Germinal center (tissue), 1 donor: ENCODE measurements around the gene RAE1.
A peak's percentile ranks its signal among the peaks of the same experiment; 100 is the strongest.
"Not testable (repeated sequence)": the region's sequence is repeated elsewhere in the genome, so short reads cannot be mapped to it uniquely, and the experiment has no call there.

Experiments used
- DNase-seq: peaks from one replicate; pipeline ENCODE4 v3.0.0; 2012; ENCODE audit warnings: mixed read lengths, low spot score

RAE1 gene

GRCh38 chr20:57326667-57327455 is 24.2 kb upstream of the RAE1 start:
- peak; percentile 29 for DNase-seq

- no peak for DNase-seq
These were observed 23.2 kb upstream of the RAE1 start for GRCh38 chr20:57327820-57328219.

- DNase-seq = peak; percentile 28
These were observed 21.3 kb upstream of the RAE1 start, which contains the start of gene SPO11 for GRCh38 chr20:57329608-57330221. Gene SPO11, plus strand, starts transcription at chr20:57329803. Its CDS starts 65 bp downstream, at chr20:57329868.

- DNase-seq = no peak
These were observed 20.1 kb upstream of the RAE1 start for GRCh38 chr20:57330998-57331397.

- DNase-seq = no peak
These were observed 18.7 kb upstream of the RAE1 start for GRCh38 chr20:57332105-57333089.

GRCh38 chr20:57335392-57335791 is 15.7 kb upstream of the RAE1 start:
- no peak for DNase-seq

GRCh38 chr20:57341663-57342062 is 9.4 kb upstream of the RAE1 start:
- DNase-seq = no peak

GRCh38 chr20:57342829-57343228 is 8.2 kb upstream of the RAE1 start:
- no peak for DNase-seq

GRCh38 chr20:57346477-57346876 is 4.6 kb upstream of the RAE1 start:
- peak; percentile 41 for DNase-seq

GRCh38 chr20:57347393-57347792 is 3.7 kb upstream of the RAE1 start:
- DNase-seq = no peak

- not testable (repeated sequence) for DNase-seq
These were observed 2.7 kb upstream of the RAE1 start for GRCh38 chr20:57348200-57348921.

- not testable (repeated sequence) for DNase-seq
These were observed 2.0 kb upstream of the RAE1 start for GRCh38 chr20:57348922-57349574.

GRCh38 chr20:57350081-57350710 is 859 bp upstream of the RAE1 start:
- no peak for DNase-seq

- not testable (repeated sequence) for DNase-seq
These were observed 371 bp upstream of the RAE1 start for GRCh38 chr20:57350726-57351041.

GRCh38 chr20:57352305-57352704 is 1.2 kb downstream of the RAE1 start:
- no peak for DNase-seq

- no peak for DNase-seq
These were observed 2.3 kb downstream of the RAE1 start for GRCh38 chr20:57353351-57353750.

- no peak for DNase-seq
These were observed 10.5 kb downstream of the RAE1 start for GRCh38 chr20:57361517-57361916.

GRCh38 chr20:57364451-57364850 is 13.4 kb downstream of the RAE1 start:
- no peak for DNase-seq

- no peak for DNase-seq
These were observed 18.5 kb downstream of the RAE1 start for GRCh38 chr20:57369596-57369995.

- no peak for DNase-seq
These were observed 19.3 kb downstream of the RAE1 start for GRCh38 chr20:57370316-57370715.

- no peak for DNase-seq
These were observed 20.3 kb downstream of the RAE1 start for GRCh38 chr20:57371363-57371762.
